Lower lobe of right lung (tissue), 2 donors: ENCODE measurements around the gene KIF6. TPM values are rescaled to one million over a fixed set of nuclear protein-coding genes. Genes with fewer than 3 reads are reported as not detected.

Experiments
- ATAC-seq, 2 donors: fragments of 200-7000 bp; cut with Tn5 transposase; one replicate each; pipeline ENCODE4 v1.9.1; 2020 to 2022; ENCODE audit warnings: mild to moderate bottlenecking in 2 of 2, moderate library complexity in 2 of 2
- DNase-seq: peaks from one replicate; pipeline ENCODE4 v3.0.0-alpha.2; 2020
- H3K27ac ChIP-seq: fragments of 200-600 bp; one replicate; pipeline ENCODE4 v1.8.0; 2022
- H3K27me3 ChIP-seq: fragments of 200-600 bp; one replicate; pipeline ENCODE4 v1.8.0; 2022; ENCODE audit warnings: low read depth
- H3K36me3 ChIP-seq: fragments of 200-600 bp; one replicate; pipeline ENCODE4 v1.8.0; 2022; ENCODE audit warnings: mild to moderate bottlenecking
- H3K4me1 ChIP-seq: fragments of 200-600 bp; one replicate; pipeline ENCODE4 v1.8.0; 2022
- H3K4me3 ChIP-seq: fragments of 200-600 bp; one replicate; pipeline ENCODE4 v1.8.0; 2022; ENCODE audit warnings: mild to moderate bottlenecking
- H3K9me3 ChIP-seq: fragments of 200-600 bp; one replicate; pipeline ENCODE4 v1.8.0; 2022
- intact Hi-C: fragments of 100-400 bp; cut with DNase I; formaldehyde crosslinking; loops from one replicate; pipeline ENCODE4 v1.11.0; 2022
- total RNA-seq: library from RNA; stranded (reverse); fragmentation: NEBNext Ultra II Directional; extraction: Animal tissue kit (Norgen Biotek cat#: 25700); gene quantifications from one replicate; pipeline ENCODE4 v1.2.1, GENCODE V29; 2021
- TF ChIP-seq, protein P1 (sequence below): fragments of 200-600 bp; IDR thresholded peaks from one replicate; pipeline ENCODE4 v1.8.0; 2022; ENCODE audit warnings: antibody characterized with exemption, mild to moderate bottlenecking
- donor health status: DM: no; HTN: yes; CAD: no; lungs with severe emphysema.

Gene KIF6
- total RNA-seq, 1 donor from 2014 or later: 2.5 TPM

DNA sequence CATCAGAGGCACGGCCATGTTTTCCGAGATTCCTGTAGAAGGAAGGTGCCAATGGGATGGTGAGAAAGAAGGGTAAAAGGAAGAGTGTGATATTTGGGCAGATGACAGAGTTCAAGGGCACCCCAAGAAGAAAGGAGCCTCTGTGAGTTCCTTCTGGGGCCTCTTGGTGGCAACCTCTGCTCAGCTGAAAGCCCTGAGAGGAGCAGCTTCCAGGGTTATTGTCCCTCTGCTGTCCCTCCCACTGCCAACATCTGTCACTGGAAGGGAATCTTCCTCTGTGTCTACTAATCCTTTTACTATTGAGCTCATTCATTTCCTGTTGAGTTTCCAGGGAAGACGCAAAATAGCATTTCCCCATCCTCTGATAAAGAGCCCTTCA is 362.7 kb downstream of the KIF6 start:
- Histone ChIP-seq H3K27ac (no peak overlapping the region), H3K27me3 (no peaks in the 10 kb centered on the region), H3K9me3 (no peaks in the 10 kb centered on the region), H3K4me3 (no peak overlapping the region), H3K36me3 (no peaks in the 10 kb centered on the region), H3K4me1 (peaks cover 17% of the 10 kb centered on the region)
- ATAC-seq (peak in 1 of 2 donors; percentile 10), DNase-seq (no peak)
- intact Hi-C loops: no loop called here
- TF ChIP-seq, protein P1, sequence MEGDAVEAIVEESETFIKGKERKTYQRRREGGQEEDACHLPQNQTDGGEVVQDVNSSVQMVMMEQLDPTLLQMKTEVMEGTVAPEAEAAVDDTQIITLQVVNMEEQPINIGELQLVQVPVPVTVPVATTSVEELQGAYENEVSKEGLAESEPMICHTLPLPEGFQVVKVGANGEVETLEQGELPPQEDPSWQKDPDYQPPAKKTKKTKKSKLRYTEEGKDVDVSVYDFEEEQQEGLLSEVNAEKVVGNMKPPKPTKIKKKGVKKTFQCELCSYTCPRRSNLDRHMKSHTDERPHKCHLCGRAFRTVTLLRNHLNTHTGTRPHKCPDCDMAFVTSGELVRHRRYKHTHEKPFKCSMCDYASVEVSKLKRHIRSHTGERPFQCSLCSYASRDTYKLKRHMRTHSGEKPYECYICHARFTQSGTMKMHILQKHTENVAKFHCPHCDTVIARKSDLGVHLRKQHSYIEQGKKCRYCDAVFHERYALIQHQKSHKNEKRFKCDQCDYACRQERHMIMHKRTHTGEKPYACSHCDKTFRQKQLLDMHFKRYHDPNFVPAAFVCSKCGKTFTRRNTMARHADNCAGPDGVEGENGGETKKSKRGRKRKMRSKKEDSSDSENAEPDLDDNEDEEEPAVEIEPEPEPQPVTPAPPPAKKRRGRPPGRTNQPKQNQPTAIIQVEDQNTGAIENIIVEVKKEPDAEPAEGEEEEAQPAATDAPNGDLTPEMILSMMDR: no peak

DNA sequence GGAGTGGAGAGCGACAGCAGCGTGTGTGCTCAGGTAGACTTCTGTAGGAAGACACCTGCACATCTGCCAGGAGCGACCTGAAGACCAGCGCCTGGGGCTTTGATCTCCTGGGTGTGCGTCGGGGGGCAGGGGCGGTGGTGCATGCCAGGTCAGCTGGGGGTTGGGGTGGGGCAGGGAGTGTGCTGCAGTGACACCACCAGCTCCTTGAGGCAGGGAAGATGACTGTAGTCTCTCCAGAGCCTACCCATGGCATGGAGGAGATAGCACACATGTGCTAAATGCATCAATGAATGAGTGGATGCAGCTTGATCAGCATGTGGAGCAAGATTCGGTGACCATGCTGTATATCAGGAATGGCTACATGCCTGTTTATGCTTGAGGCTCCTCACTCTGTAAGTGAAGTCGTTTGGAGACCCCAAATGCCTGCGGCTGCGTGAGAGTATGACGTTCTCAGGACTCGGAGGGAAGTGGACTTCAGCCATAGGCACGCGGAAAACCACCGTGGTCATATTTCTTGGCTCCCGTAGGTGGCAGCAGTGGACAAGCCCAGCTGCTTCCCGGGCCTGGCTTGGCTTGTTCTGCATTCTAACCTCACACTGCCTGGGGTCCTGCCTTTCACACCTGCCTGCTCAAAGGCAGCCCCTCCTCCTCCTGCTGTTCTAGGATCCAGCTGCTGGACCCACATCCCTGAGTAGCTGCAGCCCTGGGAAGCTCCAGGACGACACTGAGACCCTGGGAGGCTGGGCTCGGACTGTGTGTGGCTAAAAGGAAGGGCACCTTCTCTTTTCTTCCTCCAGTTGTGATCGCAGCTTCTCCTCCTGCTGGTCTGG is 363.3 kb downstream of the KIF6 start:
- ATAC-seq: peak; percentile 84 to 86
- Histone ChIP-seq H3K9me3 (no peaks in the 10 kb centered on the region), H3K36me3 (no peaks in the 10 kb centered on the region), H3K4me3 (no peak overlapping the region), H3K27me3 (no peaks in the 10 kb centered on the region), H3K4me1 (peaks cover 17% of the 10 kb centered on the region), H3K27ac (no peak overlapping the region)
- DNase-seq: peak; percentile 62
- intact Hi-C loops: no loop called here
- TF ChIP-seq, protein P1: peak; percentile 79

GRCh38 chr6:39360378-39360777 is 364.8 kb downstream of the KIF6 start:
- intact Hi-C loops: no loop called here
- DNase-seq: no peak

GRCh38 chr6:39357998-39358686 is 367.1 kb downstream of the KIF6 start:
- Histone ChIP-seq H3K4me3 (no peak overlapping the region), H3K27me3 (no peaks in the 10 kb centered on the region), H3K27ac (no peak overlapping the region), H3K4me1 (peaks cover 17% of the 10 kb centered on the region), H3K36me3 (no peaks in the 10 kb centered on the region), H3K9me3 (no peaks in the 10 kb centered on the region)
- TF ChIP-seq, protein P1: no peak
- DNase-seq (no peak), ATAC-seq (peak; percentile 40 to 60)
- intact Hi-C loops: no loop called here

More at GRCh38 chr6:39360378-39360777, 364.8 kb downstream of the KIF6 start:
- Histone ChIP-seq H3K27ac (no peak overlapping the region), H3K4me1 (peaks cover 17% of the 10 kb centered on the region), H3K27me3 (no peaks in the 10 kb centered on the region), H3K4me3 (no peak overlapping the region), H3K9me3 (no peaks in the 10 kb centered on the region), H3K36me3 (no peaks in the 10 kb centered on the region)
- TF ChIP-seq, protein P1: no peak
- ATAC-seq: no peak

- no peaks in the 10 kb centered on the region for H3K36me3 ChIP-seq
These were observed 371.4 kb downstream of the KIF6 start for GRCh38 chr6:39353698-39354315.

More at GRCh38 chr6:39353698-39354315, 371.4 kb downstream of the KIF6 start:
- TF ChIP-seq, protein P1: no peak
- DNase-seq: no peak
- Histone ChIP-seq H3K4me3 (no peak overlapping the region), H3K9me3 (no peaks in the 10 kb centered on the region), H3K27ac (no peak overlapping the region), H3K27me3 (no peaks in the 10 kb centered on the region), H3K4me1 (peaks cover 7% of the 10 kb centered on the region)
- ATAC-seq: no peak
- intact Hi-C loops: no loop called here
